ENCODE measurements around the gene CRYBA4.

GRCh38 chr22:26619510-26619909, 2.3 kb upstream of the CRYBA4 start:
- TF ChIP-seq CTCF (conservative IDR thresholded peaks at IDR 0.05 in 1 of 2, IDR thresholded peaks at IDR 0.05 in 1 of 2; ENCODE audit: extremely low read depth in 1 of 2, insufficient read depth in 1 of 2, low read depth in 1 of 2, low read length in 2 of 2) (no peak), EZH2 (IDR thresholded peaks at IDR 0.05; ENCODE audit: borderline replicate concordance, low read length) (no peak)
